Inflammatory macrophage treated with lipopolysaccharide for 4 hours (primary cell): ENCODE results near the gene CZIB.
A peak's percentile ranks its signal among the peaks of the same experiment; 100 is the strongest.
"Not testable (repeated sequence)": the region's sequence is repeated elsewhere in the genome, so short reads cannot be mapped to it uniquely, and the experiment has no call there.

ENCODE experiments used
- DNase-seq: peaks from one replicate; pipeline ENCODE4 v3.0.0-alpha.2; 2020

Gene CZIB

GRCh38 chr1:53188099-53188498 lies 32.3 kb downstream of the CZIB start:
- no peak for DNase-seq

- no peak for DNase-seq
Measured at GRCh38 chr1:53187401-53187800, 33.0 kb downstream of the CZIB start.

GRCh38 chr1:53186533-53186932 lies 33.9 kb downstream of the CZIB start:
- DNase-seq: no peak

GRCh38 chr1:53185955-53186297 lies 34.5 kb downstream of the CZIB start:
- not testable (repeated sequence) for DNase-seq

- DNase-seq: no peak
Measured at GRCh38 chr1:53183095-53183990, 37.1 kb downstream of the CZIB start.

- no peak for DNase-seq
Measured at GRCh38 chr1:53182716-53183094, 37.7 kb downstream of the CZIB start.

GRCh38 chr1:53182111-53182593 lies 38.3 kb downstream of the CZIB start:
- DNase-seq: peak; percentile 80

GRCh38 chr1:53180951-53181350 lies 39.5 kb downstream of the CZIB start:
- no peak for DNase-seq

- DNase-seq: no peak
Measured at GRCh38 chr1:53180226-53180625, 40.2 kb downstream of the CZIB start.

GRCh38 chr1:53176452-53177208 lies 43.8 kb downstream of the CZIB start:
- no peak for DNase-seq

- DNase-seq: peak; percentile 58
Measured at GRCh38 chr1:53174971-53175913, 45.2 kb downstream of the CZIB start.

- peak; percentile 33 for DNase-seq
Measured at GRCh38 chr1:53172426-53173128, 47.9 kb downstream of the CZIB start.

- no peak for DNase-seq
Measured at GRCh38 chr1:53166912-53167311, 53.5 kb downstream of the CZIB start.

GRCh38 chr1:53166366-53166765 lies 54.1 kb downstream of the CZIB start:
- DNase-seq: no peak

- no peak for DNase-seq
Measured at GRCh38 chr1:53165408-53165961, 54.9 kb downstream of the CZIB start.
